PFSK-1 (cell line): ENCODE results near the gene ACTR5.

Source experiments
- FOXP2 ChIP-seq: optimal IDR thresholded peaks from 2 replicates; pipeline ENCODE3; 2011; ENCODE audit warnings: borderline replicate concordance, control low read depth, inconsistent platforms; ENCODE audit not compliant: insufficient read depth; ENCODE audit errors: extremely low read length, extremely low read depth
- POLR2AphosphoS5 ChIP-seq: IDR thresholded peaks from 2 replicates; pipeline ENCODE4 v1.6.1; 2012; ENCODE audit warnings: low read depth, mild to moderate bottlenecking, control low read depth, low read length, moderate library complexity
- REST ChIP-seq, 2 experiments: IDR thresholded peaks; 2 replicates each; pipeline versions ENCODE4 v1.6.1 to v1.8.0; 2011 to 2012; ENCODE audit warnings: low read depth in 2 of 2, low read length in 2 of 2, control low read depth in 1 of 2, inconsistent platforms in 1 of 2, mild to moderate bottlenecking in 1 of 2, moderate library complexity in 1 of 2; ENCODE audit not compliant: insufficient read depth in 1 of 2
- SIN3A ChIP-seq: IDR thresholded peaks from 2 replicates; pipeline ENCODE4 v1.6.1; 2012; ENCODE audit warnings: mild to moderate bottlenecking, low read length, moderate library complexity, borderline replicate concordance; ENCODE audit not compliant: insufficient read depth
- TAF1 ChIP-seq: IDR thresholded peaks from 2 replicates; pipeline ENCODE4 v1.6.1; 2012; ENCODE audit warnings: low read length, control low read depth, borderline replicate concordance; ENCODE audit not compliant: insufficient read depth

DNA sequence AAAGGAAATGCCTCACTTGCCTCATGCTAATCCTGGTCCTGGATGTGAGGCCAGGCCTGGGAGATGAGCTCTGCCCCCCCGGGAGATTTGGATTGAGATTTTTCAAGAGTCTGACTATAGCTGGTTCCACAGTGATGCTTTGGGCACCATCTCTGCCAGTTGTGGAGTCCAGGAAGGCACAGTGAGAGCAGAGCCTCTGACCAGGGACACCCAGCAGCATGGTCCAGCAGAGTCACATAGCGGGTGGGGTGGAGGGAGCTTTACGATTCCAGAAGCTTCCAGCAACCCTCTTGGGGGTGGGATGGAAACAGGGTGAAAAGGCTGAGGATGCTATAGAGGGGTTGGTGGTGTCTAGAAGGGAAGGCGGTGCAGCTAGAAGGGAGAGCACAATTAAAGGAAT is 15.3 kb upstream of the ACTR5 start:
- TF ChIP-seq POLR2AphosphoS5 (no peak), TAF1 (no peak), FOXP2 (no peak), REST (IDR thresholded peaks at IDR 0.05; ENCODE audit: insufficient read depth in 1 of 2, low read depth in 2 of 2, low read length in 2 of 2) (no peak), SIN3A (no peak)
